Measurements from ENCODE around the gene TMEM106C. TPM values are rescaled to one million over a fixed set of nuclear protein-coding genes. Genes with fewer than 3 reads are reported as not detected.

The TMEM106C gene
- total RNA-seq, 5 donors from 2014 or later (not counting 1 experiment from before 2014, with no cell fraction given): 25.8 to 36.5 (median 31.3) TPM

- no peak for DNase-seq
- Mint-ChIP-seq H3K27me3 (peaks cover 7 to 12% of the 10 kb centered on the region in 2 donors), H3K9me3 (no peaks in the 10 kb centered on the region), H3K27ac (no peak overlapping the region), H3K4me1 (no peaks in the 10 kb centered on the region), H3K36me3 (no peaks in the 10 kb centered on the region), H3K4me3 (no peak overlapping the region)
- no peaks in the 10 kb centered on the region for H3K4me1 ChIP-seq (ENCODE audit: control insufficient read depth in 1 of 2, extremely low read depth in 1 of 2, insufficient read depth in 2 of 2, low read length in 2 of 2)
- no peaks in the 10 kb centered on the region for H3K9me3 ChIP-seq
- H3K36me3 ChIP-seq (ENCODE audit: control insufficient read depth in 2 of 2, extremely low read depth in 1 of 2, insufficient read depth in 1 of 2, low read length in 1 of 2): no peaks in the 10 kb centered on the region
- ATAC-seq (replicated peaks in 1 of 4): no peak
- H3K27me3 ChIP-seq (replicated peaks in 1 of 2; ENCODE audit: control insufficient read depth in 2 of 2, extremely low read depth in 1 of 2, insufficient read depth in 2 of 2, low read length in 1 of 2): peaks cover 0 to 5% of the 10 kb centered on the region in 2 experiments
- no peak overlapping the region for H3K27ac ChIP-seq (ENCODE audit: low read length)
- ChIA-PET POLR2A (no interaction called here), CTCF (no interaction called here)
- no peak overlapping the region for H3K4me3 ChIP-seq (ENCODE audit: control insufficient read depth in 1 of 2, extremely low read depth in 1 of 2, low read length in 1 of 2)
- WGBS (ENCODE audit: insufficient coverage): 92% methylated on average over 8 of the region's 9 CpGs
Measured at GRCh38 chr12:47935184-47935583, 28.2 kb upstream of the TMEM106C start.

GRCh38 chr12:47938093-47938492, 25.3 kb upstream of the TMEM106C start:
- Histone ChIP-seq H3K27me3 (replicated peaks in 1 of 2; ENCODE audit: control insufficient read depth in 2 of 2, extremely low read depth in 1 of 2, insufficient read depth in 2 of 2, low read length in 1 of 2) (peaks cover 0 to 16% of the 10 kb centered on the region in 2 experiments), H3K27ac (ENCODE audit: low read length) (no peak overlapping the region), H3K9me3 (no peaks in the 10 kb centered on the region), H3K4me1 (ENCODE audit: control insufficient read depth in 1 of 2, extremely low read depth in 1 of 2, insufficient read depth in 2 of 2, low read length in 2 of 2) (peaks cover 0 to 9% of the 10 kb centered on the region in 2 experiments), H3K36me3 (ENCODE audit: control insufficient read depth in 2 of 2, extremely low read depth in 1 of 2, insufficient read depth in 1 of 2, low read length in 1 of 2) (no peaks in the 10 kb centered on the region), H3K4me3 (ENCODE audit: control insufficient read depth in 1 of 2, extremely low read depth in 1 of 2, low read length in 1 of 2) (no peak overlapping the region)
- DNase-seq (no peak), ATAC-seq (replicated peaks in 1 of 4) (no peak)
- Mint-ChIP-seq H3K27me3 (peaks cover 11 to 12% of the 10 kb centered on the region in 2 donors), H3K4me3 (no peak overlapping the region), H3K4me1 (peaks cover 0 to 7% (median 3%) of the 10 kb centered on the region in 3 donors), H3K27ac (no peak overlapping the region), H3K36me3 (no peaks in the 10 kb centered on the region), H3K9me3 (no peaks in the 10 kb centered on the region)
- POLR2A ChIA-PET: no interaction called here
- CTCF ChIA-PET: no interaction called here
- no CpG with 5 or more reads among the region's 1 CpG for WGBS (ENCODE audit: insufficient coverage)

- no peaks in the 10 kb centered on the region for H3K9me3 Mint-ChIP-seq
- Histone ChIP-seq H3K27ac (ENCODE audit: low read length) (no peak overlapping the region), H3K27me3 (replicated peaks in 1 of 2; ENCODE audit: control insufficient read depth in 2 of 2, extremely low read depth in 1 of 2, insufficient read depth in 2 of 2, low read length in 1 of 2) (peaks cover 0 to 21% of the 10 kb centered on the region in 2 experiments), H3K9me3 (no peaks in the 10 kb centered on the region), H3K4me3 (ENCODE audit: control insufficient read depth in 1 of 2, extremely low read depth in 1 of 2, low read length in 1 of 2) (no peak overlapping the region), H3K4me1 (ENCODE audit: control insufficient read depth in 1 of 2, extremely low read depth in 1 of 2, insufficient read depth in 2 of 2, low read length in 2 of 2) (peaks cover 0 to 9% of the 10 kb centered on the region in 2 experiments), H3K36me3 (ENCODE audit: control insufficient read depth in 2 of 2, extremely low read depth in 1 of 2, insufficient read depth in 1 of 2, low read length in 1 of 2) (no peaks in the 10 kb centered on the region)
- 97% methylated on average over 3 of the region's 4 CpGs for WGBS (ENCODE audit: insufficient coverage)
- no peak overlapping the region for H3K4me3 Mint-ChIP-seq
- peaks cover 12% of the 10 kb centered on the region in 2 donors for H3K27me3 Mint-ChIP-seq
- no peaks in the 10 kb centered on the region for H3K36me3 Mint-ChIP-seq
- CTCF ChIA-PET: interaction anchor here in 1 of 2 donors (0.6 kb wide), 1 partner anchor 283 kb away, joined by 4 read pairs; no protein-coding TSS in a partner anchor
- POLR2A ChIA-PET: no interaction called here
- DNase-seq (no peak), ATAC-seq (replicated peaks in 1 of 4) (no peak)
- H3K4me1 Mint-ChIP-seq: peaks cover 0 to 7% (median 3%) of the 10 kb centered on the region in 3 donors
- no peak overlapping the region for H3K27ac Mint-ChIP-seq
Measured at GRCh38 chr12:47938594-47938993, 24.8 kb upstream of the TMEM106C start.

GRCh38 chr12:47939009-47939601, 24.3 kb upstream of the TMEM106C start:
- Mint-ChIP-seq H3K36me3 (no peaks in the 10 kb centered on the region), H3K9me3 (no peaks in the 10 kb centered on the region), H3K27ac (no peak overlapping the region), H3K4me3 (no peak overlapping the region), H3K27me3 (peaks cover 12% of the 10 kb centered on the region in 2 donors), H3K4me1 (peaks cover 0 to 7% (median 3%) of the 10 kb centered on the region in 3 donors)
- POLR2A ChIA-PET: no interaction called here
- CTCF ChIA-PET: interaction anchor here in 1 of 2 donors (0.6 kb wide), 1 partner anchor 283 kb away, joined by 4 read pairs; no protein-coding TSS in a partner anchor
- WGBS (ENCODE audit: insufficient coverage): 75% methylated on average over 4 of the region's 6 CpGs
- Histone ChIP-seq H3K36me3 (ENCODE audit: control insufficient read depth in 2 of 2, extremely low read depth in 1 of 2, insufficient read depth in 1 of 2, low read length in 1 of 2) (no peaks in the 10 kb centered on the region), H3K4me3 (ENCODE audit: control insufficient read depth in 1 of 2, extremely low read depth in 1 of 2, low read length in 1 of 2) (no peak overlapping the region), H3K4me1 (ENCODE audit: control insufficient read depth in 1 of 2, extremely low read depth in 1 of 2, insufficient read depth in 2 of 2, low read length in 2 of 2) (peaks cover 0 to 9% of the 10 kb centered on the region in 2 experiments), H3K27ac (ENCODE audit: low read length) (no peak overlapping the region), H3K27me3 (replicated peaks in 1 of 2; ENCODE audit: control insufficient read depth in 2 of 2, extremely low read depth in 1 of 2, insufficient read depth in 2 of 2, low read length in 1 of 2) (peaks cover 0 to 26% of the 10 kb centered on the region in 2 experiments), H3K9me3 (no peaks in the 10 kb centered on the region)
- DNase-seq (no peak), ATAC-seq (replicated peaks in 1 of 4) (no peak)

GRCh38 chr12:47940773-47941474, 22.5 kb upstream of the TMEM106C start:
- no peak overlapping the region for H3K27ac ChIP-seq (ENCODE audit: low read length)
- ChIA-PET CTCF (interaction anchor here in 1 of 2 donors (0.8 kb wide), 1 partner anchor 12 kb away, joined by 3 read pairs; no protein-coding TSS in a partner anchor), POLR2A (no interaction called here)
- H3K27me3 ChIP-seq (replicated peaks in 1 of 2; ENCODE audit: control insufficient read depth in 2 of 2, extremely low read depth in 1 of 2, insufficient read depth in 2 of 2, low read length in 1 of 2): peaks cover 0 to 34% of the 10 kb centered on the region in 2 experiments
- Mint-ChIP-seq H3K9me3 (no peaks in the 10 kb centered on the region), H3K36me3 (no peaks in the 10 kb centered on the region), H3K27ac (no peak overlapping the region), H3K4me1 (peaks cover 0 to 7% (median 3%) of the 10 kb centered on the region in 3 donors), H3K27me3 (peaks cover 12% of the 10 kb centered on the region in 2 donors), H3K4me3 (peak overlapping the region in 1 of 3 donors; percentile 4)
- peaks cover 0 to 9% of the 10 kb centered on the region in 2 experiments for H3K4me1 ChIP-seq (ENCODE audit: control insufficient read depth in 1 of 2, extremely low read depth in 1 of 2, insufficient read depth in 2 of 2, low read length in 2 of 2)
- H3K4me3 ChIP-seq (ENCODE audit: control insufficient read depth in 1 of 2, extremely low read depth in 1 of 2, low read length in 1 of 2): no peak overlapping the region
- no peaks in the 10 kb centered on the region for H3K9me3 ChIP-seq
- DNase-seq (no peak), ATAC-seq (replicated peaks in 1 of 4) (no peak)
- 69% methylated on average over 10 of the region's 10 CpGs for WGBS (ENCODE audit: insufficient coverage)
- H3K36me3 ChIP-seq (ENCODE audit: control insufficient read depth in 2 of 2, extremely low read depth in 1 of 2, insufficient read depth in 1 of 2, low read length in 1 of 2): no peaks in the 10 kb centered on the region

GRCh38 chr12:47941475-47941780, 22.0 kb upstream of the TMEM106C start:
- no peaks in the 10 kb centered on the region for H3K36me3 Mint-ChIP-seq
- ChIA-PET POLR2A (no interaction called here), CTCF (no interaction called here)
- H3K4me3 Mint-ChIP-seq: peak overlapping the region in 1 of 3 donors; percentile 4
- H3K27me3 ChIP-seq (replicated peaks in 1 of 2; ENCODE audit: control insufficient read depth in 2 of 2, extremely low read depth in 1 of 2, insufficient read depth in 2 of 2, low read length in 1 of 2): peaks cover 0 to 36% of the 10 kb centered on the region in 2 experiments
- no peak overlapping the region for H3K4me3 ChIP-seq (ENCODE audit: control insufficient read depth in 1 of 2, extremely low read depth in 1 of 2, low read length in 1 of 2)
- H3K27ac ChIP-seq (ENCODE audit: low read length): no peak overlapping the region
- no peaks in the 10 kb centered on the region for H3K36me3 ChIP-seq (ENCODE audit: control insufficient read depth in 2 of 2, extremely low read depth in 1 of 2, insufficient read depth in 1 of 2, low read length in 1 of 2)
- 86% methylated on average over 9 of the region's 9 CpGs for WGBS (ENCODE audit: insufficient coverage)
- no peak for DNase-seq
- peaks cover 0 to 9% of the 10 kb centered on the region in 2 experiments for H3K4me1 ChIP-seq (ENCODE audit: control insufficient read depth in 1 of 2, extremely low read depth in 1 of 2, insufficient read depth in 2 of 2, low read length in 2 of 2)
- ATAC-seq (replicated peaks in 1 of 4): no peak
- H3K4me1 Mint-ChIP-seq: peaks cover 0 to 7% (median 3%) of the 10 kb centered on the region in 3 donors
- peaks cover 12 to 14% of the 10 kb centered on the region in 2 donors for H3K27me3 Mint-ChIP-seq
- H3K9me3 Mint-ChIP-seq: no peaks in the 10 kb centered on the region
- no peak overlapping the region for H3K27ac Mint-ChIP-seq
- no peaks in the 10 kb centered on the region for H3K9me3 ChIP-seq

All from T-cell (primary cell).